ENCODE measurements around the gene SCYGR2.

SCYGR2 gene

DNA sequence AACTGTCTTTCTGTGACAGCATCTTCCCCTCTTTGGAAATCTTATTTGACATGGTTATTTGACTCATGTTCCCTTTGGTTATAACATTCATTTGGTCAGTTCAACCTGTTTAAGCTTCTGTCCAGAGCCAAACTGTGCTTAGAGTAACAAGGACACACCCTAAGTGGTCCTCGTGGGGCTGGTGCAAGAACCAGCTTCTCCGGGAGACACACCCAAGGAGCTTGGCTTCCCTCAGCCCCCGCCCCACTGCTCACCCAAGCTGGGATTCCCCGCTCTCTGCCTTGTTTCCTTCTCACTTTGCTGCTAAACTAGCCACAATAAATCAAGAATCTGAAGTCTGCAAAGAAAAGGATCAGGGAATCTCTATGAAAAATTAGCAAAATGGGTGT is 14.6 kb downstream of the SCYGR2 start:
- no peak for DNase-seq

DNA sequence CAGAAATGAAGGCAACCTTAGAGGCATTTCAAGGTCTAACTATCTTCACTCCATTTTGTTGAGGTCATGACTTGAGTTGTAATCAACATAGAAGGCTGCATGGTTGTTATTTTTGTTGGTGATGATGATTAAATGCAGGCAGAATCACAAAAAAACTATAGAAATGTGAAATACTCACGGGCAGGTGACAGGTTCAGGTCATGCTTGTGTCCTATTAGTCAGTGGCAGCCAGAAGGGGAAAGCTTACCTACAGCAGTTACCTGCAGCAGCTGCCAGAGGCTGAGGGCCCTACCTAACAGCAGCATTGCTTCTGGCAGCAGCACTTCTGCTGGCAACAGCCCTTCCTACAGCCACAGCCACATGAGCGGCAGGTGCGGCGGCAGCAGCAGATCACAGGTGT is 15.6 kb downstream of the SCYGR2 start:
- no peak for DNase-seq

DNA sequence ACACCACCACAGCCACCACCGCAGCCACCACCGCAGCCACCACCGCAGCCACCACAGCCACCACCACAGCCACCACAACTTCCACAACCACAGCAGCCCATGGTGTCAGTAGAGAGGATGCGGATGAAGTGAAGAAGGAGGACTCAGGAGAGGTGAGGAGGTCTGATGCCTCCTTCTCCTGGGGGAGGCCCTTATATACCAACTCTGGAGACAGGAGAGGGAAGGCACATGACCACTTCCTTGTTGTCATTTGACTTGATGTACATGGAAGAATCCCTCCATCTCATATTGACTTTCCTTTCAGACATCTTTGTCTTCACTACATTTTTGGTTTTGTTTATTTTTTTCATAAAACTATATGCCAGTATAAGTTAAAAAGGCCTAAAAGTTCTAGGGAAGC is 16.0 kb downstream of the SCYGR2 start, which contains the start of gene SCYGR3:
Gene SCYGR3, minus strand, starts transcription at position 101 of the 400 bp plus-strand sequence. Its CDS starts 0 bp downstream, at position 101.
- no peak for DNase-seq

DNA sequence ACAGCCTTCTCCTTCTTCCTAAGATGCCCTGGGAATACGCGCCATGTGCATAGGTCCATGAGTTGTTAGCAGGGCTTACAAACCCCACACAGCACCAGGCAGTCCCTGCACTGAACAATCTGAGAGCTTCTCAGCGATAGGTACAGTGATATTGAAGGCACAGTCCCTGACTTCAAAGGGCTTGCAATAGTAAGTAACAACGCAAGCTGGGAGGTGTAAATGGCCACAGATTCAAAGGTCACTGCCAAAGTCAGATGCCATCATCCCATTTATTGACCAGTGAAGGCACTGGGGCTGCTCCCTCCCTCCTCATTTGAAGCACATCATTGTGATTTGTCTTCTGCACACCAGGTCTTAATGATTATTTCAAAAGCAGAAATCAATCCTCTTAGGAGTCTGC is 16.5 kb downstream of the SCYGR2 start:
- no peak for DNase-seq

DNA sequence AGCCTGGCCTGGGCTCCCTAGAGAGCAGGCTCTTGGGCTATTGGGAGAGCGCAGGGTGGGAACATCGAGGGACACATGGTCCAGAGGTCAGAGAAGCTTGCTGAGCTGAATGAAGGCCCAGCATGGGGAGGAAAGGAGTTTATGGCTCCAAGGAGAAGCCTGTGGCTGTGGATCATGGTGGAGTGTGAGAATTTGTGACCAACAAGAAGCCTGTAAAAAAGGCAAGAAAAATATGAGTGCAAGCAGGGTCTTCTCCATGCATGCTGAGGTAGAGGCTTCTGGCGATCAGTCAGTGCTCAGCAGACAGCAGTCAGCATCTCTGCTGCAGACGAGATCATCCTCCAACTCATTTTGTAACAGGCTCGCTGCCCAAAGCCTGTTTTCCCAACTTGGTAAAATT is 17.2 kb downstream of the SCYGR2 start:
- DNase-seq: no peak

DNA sequence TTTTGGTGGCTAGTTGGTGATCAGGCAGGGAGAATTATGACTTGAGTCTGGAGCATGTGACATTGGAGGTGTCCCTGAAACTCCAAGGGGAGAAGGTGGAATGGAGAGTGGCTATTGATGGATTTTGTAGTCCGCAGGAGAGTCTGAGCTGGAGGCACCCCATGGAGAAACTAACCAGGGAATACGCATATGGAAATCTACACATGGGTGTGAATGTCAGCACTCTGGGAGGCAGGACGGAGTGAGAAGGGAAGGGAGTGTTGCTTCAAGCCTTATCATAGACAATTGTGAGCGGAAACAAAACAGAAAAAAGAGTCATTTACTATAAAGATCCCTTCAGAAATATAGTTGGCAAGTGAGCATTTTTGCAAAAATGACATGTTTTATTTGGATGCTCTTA is 17.9 kb downstream of the SCYGR2 start:
- no peak for DNase-seq

DNA sequence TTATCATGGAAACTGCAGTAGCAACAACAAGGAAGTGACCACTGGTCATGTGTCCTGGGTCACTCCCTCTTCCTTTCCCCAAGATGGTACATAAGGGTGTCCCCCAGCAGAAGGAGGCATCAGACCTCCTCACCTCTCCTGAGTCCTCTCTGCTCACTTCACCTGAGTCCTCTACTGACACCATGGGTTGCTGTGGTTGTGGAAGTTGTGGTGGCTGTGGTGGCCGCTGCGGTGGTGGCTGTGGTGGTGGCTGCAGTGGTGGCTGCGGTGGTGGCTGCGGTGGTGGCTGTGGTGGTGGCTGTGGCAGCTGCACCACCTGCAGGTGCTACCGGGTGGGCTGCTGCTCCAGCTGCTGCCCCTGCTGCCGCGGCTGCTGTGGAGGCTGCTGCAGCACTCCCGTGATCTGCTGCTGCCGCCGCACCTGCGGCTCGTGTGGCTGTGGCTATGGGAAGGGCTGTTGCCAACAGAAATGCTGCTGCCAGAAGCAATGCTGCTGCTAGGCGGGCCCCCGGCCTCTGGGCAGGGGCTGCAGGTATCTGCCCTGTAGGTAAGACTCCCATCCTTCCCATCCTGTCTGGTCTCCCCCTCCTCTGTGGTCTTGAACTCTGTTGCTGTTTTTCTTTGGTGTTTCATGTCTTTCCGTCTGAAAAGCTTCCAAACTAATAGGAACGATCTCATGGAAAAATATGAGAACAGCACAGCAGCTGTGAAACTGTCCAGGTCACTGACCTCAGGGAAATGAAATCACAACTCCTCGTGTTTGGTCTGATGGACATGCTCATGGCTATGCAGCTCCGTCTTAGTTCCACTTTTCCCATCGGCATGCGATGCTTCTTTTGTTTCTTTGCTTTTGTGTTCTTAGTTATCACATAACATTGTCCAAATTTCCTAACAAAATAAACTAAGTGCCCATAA is 18.9 kb downstream of the SCYGR2 start, which contains the start of gene SCYGR4:
Gene SCYGR4, plus strand, starts transcription at position 183 of the 915 bp plus-strand sequence. Its CDS starts 0 bp downstream, at position 183.
- no peak for DNase-seq

DNA sequence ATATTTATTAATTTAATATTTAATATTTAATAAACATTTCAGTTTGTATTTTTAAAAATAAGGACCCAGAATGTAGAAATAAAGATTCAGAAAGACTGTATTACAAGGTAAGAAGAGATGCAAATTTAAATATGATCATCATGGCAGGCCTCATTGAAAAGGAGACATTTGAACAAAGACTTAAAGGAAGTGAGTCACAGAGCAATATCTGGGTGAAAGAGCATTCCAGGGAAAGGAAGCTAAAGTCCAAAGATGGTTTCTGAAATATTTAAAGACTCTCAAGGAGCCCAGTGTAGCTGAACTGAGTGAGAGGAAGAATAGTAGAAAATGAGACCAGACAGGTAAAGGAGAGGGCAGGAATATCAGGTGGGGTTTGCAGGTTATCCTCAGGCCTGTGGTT is 24.5 kb downstream of the SCYGR2 start:
- DNase-seq: no peak

DNA sequence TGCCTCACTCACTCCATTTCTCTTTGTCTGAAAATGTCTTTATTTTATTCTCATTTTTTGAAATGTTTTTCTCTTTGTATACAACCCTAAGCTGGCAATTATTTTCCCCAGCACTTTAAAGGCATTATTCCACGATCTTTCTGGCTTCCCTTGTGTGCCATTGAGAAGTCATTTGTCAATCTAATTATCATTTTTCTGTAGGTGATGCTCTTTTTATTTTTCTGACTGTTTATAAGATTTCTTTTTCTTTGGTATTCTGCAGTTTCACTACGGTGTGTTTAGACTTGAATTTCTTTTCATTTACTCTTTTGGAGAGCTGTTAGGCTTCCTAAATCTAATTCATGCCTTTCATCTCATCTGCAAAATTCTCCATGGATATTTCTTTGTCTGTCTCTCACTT is 26.7 kb downstream of the SCYGR2 start:
- no peak for DNase-seq

DNA sequence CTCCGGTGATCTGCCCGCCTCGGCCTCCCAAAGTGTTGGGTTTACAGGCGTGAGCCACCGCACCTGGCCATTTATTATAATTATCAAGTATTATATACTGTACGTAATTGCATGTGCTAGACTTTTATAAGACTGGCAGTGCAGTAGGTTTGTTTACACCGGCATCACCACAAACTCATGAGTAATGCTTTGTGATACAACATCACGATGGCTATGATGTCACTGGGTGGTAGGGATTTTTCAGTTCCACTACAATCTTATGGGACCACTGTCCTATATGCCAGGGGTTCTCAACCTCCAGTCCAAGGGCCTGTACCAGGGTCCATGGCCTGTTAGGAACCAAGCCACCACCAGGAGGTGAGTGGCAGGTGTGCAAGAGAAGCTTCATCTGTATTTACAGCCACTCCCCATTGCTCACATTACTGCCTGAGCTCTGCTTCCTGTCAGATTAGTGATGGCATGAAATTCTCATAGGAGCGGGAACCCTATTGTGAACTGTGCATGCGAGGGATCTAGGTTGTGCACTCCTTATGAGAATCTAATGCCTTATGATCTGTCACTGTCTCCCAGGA is 28.0 kb downstream of the SCYGR2 start:
- no peak for DNase-seq

DNA sequence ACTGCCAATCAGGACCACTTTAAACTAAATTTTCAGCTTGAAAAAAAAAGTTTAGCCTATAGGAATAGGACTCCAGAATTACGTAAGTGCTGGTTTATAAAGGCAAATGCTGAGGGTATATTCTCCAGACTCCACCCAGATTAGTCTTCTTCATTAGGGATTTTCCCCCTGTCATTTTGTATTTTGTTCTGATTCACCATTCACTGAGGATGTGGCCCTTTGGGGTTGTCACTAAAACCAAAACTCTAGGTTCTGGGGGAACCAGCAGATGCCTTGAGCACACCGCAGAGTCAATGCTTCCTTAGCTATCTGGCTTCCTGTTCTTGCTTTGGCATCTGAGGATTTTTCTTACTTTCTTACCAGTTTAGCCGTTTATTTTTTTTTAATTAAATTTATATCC is 29.1 kb downstream of the SCYGR2 start:
- no peak for DNase-seq

DNA sequence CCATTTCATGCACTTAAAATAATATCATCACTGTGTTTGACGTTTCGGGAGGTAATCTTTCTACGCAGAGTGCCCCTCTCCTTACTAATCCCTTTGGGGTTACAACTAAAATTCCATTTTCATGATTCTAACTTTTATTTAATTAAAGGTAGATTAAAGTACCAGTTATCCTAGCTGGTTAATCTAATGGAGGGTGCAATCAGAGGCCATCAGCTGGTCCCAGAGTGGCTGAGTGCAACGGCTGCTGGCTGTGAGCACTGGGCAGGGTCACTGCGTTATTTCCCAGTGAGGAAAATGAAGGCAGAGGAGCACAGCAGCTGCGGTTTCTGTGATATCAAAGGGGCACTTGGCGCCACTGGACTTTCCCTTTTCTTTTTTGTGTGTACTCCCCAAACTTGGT is 30.7 kb downstream of the SCYGR2 start:
- DNase-seq: no peak

DNA sequence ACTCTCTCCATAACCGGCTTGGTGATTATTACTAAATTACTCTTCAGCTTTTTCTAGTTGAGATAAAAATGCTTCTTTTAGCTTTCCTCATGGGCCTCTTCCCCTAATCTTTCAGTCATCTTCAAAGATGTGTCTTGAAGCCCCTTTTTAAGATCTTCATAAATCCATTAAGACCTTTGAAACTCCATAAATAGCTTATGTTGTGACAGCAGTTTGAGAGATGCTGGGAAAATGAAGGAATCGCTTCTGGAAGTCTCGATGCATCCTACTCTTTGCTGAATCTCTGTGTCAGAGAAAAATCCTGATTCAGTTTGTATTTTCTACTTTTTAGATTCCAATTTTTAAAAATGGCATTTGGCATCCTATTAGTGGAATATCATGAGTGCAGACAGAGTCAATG is 31.6 kb downstream of the SCYGR2 start:
- no peak for DNase-seq

DNA sequence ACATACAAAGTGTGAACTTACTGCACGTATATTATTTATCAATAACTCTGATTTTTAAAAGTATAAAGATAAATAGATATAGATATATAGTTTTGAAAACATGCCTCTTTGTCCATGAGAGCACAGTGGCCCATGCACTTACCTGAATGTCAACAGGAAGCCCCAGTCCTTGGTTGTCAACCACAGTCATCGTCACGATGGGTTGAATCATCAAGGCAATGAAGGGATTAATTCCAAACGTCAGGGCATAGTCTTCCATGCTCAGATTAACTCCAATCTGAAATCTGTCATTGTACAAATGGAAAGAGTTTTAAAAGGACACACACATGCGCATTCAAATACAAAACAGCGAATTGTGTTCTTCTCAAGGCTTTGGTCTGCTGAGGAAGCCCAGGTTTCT is 34.1 kb downstream of the SCYGR2 start:
- DNase-seq: no peak

DNA sequence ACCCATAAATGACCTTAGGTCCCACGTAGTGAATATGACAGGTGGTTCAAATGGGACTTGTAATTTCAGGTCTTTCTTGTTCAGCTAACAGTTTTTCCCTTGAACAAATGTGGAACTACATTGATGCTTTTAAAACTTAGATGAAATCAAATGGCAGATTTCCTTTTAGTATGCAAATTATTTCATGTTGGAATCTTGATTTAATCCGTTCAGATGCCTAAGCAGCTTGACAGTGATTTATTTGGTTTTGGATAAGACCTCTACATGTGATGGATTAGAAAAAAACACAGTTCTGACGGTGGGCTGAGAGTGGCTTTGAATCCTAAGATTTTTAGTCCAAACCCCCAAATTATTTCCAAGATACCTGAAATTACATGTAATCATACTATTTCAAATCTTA is 35.5 kb downstream of the SCYGR2 start:
- DNase-seq: no peak

DNA sequence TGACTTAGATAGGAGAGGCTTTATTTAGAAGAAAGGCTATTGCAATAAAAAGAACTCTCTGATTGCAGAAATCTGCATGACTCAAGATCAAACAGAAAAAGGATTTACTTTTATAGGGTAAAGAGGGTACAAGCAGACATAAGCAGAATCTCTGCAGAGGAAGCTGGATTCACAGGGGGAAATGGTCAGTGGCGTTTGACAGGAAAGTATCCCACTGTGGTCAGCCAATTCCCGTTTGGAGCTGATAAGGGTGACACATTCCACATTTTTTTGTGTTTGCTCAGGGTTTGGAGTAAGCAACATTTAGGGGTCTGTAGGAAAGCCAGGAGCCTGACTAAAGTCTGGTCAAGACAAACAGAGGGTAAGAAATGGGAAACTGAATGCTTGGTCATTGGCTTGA is 44.0 kb downstream of the SCYGR2 start:
- DNase-seq: no peak

DNA sequence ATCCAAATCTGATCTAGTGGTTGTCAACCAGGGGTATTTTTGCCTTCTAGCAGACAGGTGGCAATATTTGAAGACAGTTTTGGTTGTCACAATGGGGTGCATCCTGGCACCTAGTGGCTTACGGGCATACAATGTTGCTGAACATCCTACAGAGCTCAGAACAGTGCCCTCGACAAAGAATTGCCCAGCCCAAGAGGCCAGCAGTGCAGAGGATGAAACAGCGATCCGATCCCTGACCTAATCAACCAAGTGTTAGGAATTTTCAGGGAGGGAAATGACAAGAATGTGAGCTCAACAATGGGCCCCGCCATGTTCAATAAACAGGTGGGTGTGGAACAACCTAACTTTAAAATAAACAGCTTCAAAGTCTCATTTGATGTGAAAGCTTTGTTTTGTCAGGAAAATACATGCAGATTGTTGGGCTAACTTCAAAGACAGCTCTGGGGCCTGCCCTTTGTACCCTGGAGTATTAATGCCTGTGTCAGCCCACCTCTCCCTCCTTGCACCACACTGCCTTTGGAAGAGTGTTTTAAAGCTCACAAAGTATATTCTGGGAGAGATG is 45.4 kb downstream of the SCYGR2 start:
- no peak for DNase-seq

Measured in NK-92 treated with Interleukin-12 subunit alpha and Interleukin-12 subunit beta, amount 100 ng/mL, for 24 hours (cell line).